OCI-M1 (cell line): ENCODE measurements around the gene PPP1R3E.

Experiments
- DNase-seq: peaks from one replicate; lab custom pipeline; 2025; lab: John Stamatoyannopoulos, UW

The PPP1R3E gene

GRCh38 chr14:23322568-23323517, 20.2 kb upstream of the PPP1R3E start:
- DNase-seq, result no peak

GRCh38 chr14:23321572-23322547, 19.2 kb upstream of the PPP1R3E start:
- peak; percentile 42 for DNase-seq

GRCh38 chr14:23320584-23321571, 18.2 kb upstream of the PPP1R3E start, which contains the start of gene PABPN1:
PABPN1 (plus strand) TSS chr14:23321457; CDS start chr14:23321470, 13 bp downstream.
- DNase-seq, result peak; percentile 99

GRCh38 chr14:23319746-23320583, 17.3 kb upstream of the PPP1R3E start:
- no peak for DNase-seq

GRCh38 chr14:23316300-23316699, 13.6 kb upstream of the PPP1R3E start:
- DNase-seq, result no peak

GRCh38 chr14:23310546-23310945, 7.9 kb upstream of the PPP1R3E start:
- DNase-seq, result no peak

- DNase-seq, result no peak
Measured at GRCh38 chr14:23308721-23309445, 6.2 kb upstream of the PPP1R3E start.

- no peak for DNase-seq
Measured at GRCh38 chr14:23307687-23308644, 5.3 kb upstream of the PPP1R3E start.

GRCh38 chr14:23307146-23307530, 4.5 kb upstream of the PPP1R3E start:
- DNase-seq, result no peak

- peak; percentile 85 for DNase-seq
Measured at GRCh38 chr14:23306412-23307145, 3.9 kb upstream of the PPP1R3E start, which contains the start of gene BCL2L2. BCL2L2 (plus strand) TSS chr14:23306833; CDS start chr14:23307768, 935 bp downstream.

GRCh38 chr14:23301969-23302289, 730 bp downstream of the PPP1R3E start:
- no peak for DNase-seq

- DNase-seq, result peak; percentile 98
Measured at GRCh38 chr14:23301288-23301968, 1.2 kb downstream of the PPP1R3E start.

GRCh38 chr14:23300687-23301223, 1.9 kb downstream of the PPP1R3E start:
- DNase-seq, result no peak

- peak; percentile 37 for DNase-seq
Measured at GRCh38 chr14:23299986-23300686, 2.5 kb downstream of the PPP1R3E start.

GRCh38 chr14:23299211-23299957, 3.3 kb downstream of the PPP1R3E start:
- DNase-seq, result peak; percentile 60
